Activated B cell treated with CpG ODN at 0.5 μM for 24 hours (primary cell): ENCODE data around the gene SAMM50. TPM values are rescaled to one million over a fixed set of nuclear protein-coding genes. Genes with fewer than 3 reads are reported as not detected.

Experiments
- ATAC-seq: fragments of 200-7000 bp; cut with Tn5 transposase; one replicate; pipeline ENCODE4 v1.10.0; 2021; ENCODE audit warnings: low read depth, mild to moderate bottlenecking, moderate library complexity
- CTCF ChIA-PET: fragments of 350-600 bp; sonication (Branson Sonifier 250); formaldehyde crosslinking; loops from one replicate; lab custom pipeline; 2021; ENCODE audit warnings: antibody characterized with exemption; lab: Charles Lee
- POLR2A ChIA-PET: fragments of 350-600 bp; sonication (Branson Sonifier 250); formaldehyde crosslinking; loops from one replicate; lab custom pipeline; 2021; ENCODE audit warnings: antibody characterized with exemption; lab: Charles Lee
- DNase-seq: peaks from one replicate; pipeline ENCODE4 v3.0.0; 2022
- H3K27ac Mint-ChIP-seq: one replicate; pipeline ENCODE4 v1.8.0; 2020; ENCODE audit warnings: mixed read lengths
- H3K27me3 Mint-ChIP-seq: one replicate; pipeline ENCODE4 v1.8.0; 2021; ENCODE audit warnings: mixed read lengths
- H3K36me3 Mint-ChIP-seq: one replicate; pipeline ENCODE4 v1.8.0; 2021; ENCODE audit warnings: low read depth, mixed read lengths
- H3K4me1 Mint-ChIP-seq: one replicate; pipeline ENCODE4 v1.8.0; 2021; ENCODE audit warnings: mixed read lengths
- H3K4me3 Mint-ChIP-seq: one replicate; pipeline ENCODE4 v1.8.0; 2020; ENCODE audit warnings: mild to moderate bottlenecking, mixed read lengths
- H3K9me3 Mint-ChIP-seq: one replicate; pipeline ENCODE4 v1.8.0; 2020; ENCODE audit warnings: mixed read lengths
- CTCF ChIP-seq: fragments of 200-600 bp; IDR thresholded peaks from one replicate; pipeline ENCODE4 v1.8.0; 2022; ENCODE audit warnings: antibody characterized with exemption, mild to moderate bottlenecking
- intact Hi-C: fragments of 100-400 bp; cut with micrococcal nuclease; formaldehyde crosslinking; loops from one replicate; pipeline ENCODE4 v1.15.1; 2024
- total RNA-seq: library from RNA; stranded (reverse); gene quantifications from 2 replicates; pipeline ENCODE4 v1.2.3, GENCODE V29; 2022

Gene SAMM50
- 49.6 and 51.2 TPM in 2 replicates for total RNA-seq

GRCh38 chr22:43955040-43955882 is at the start of gene SAMM50:
Gene SAMM50 (plus strand): TSS chr22:43955442. CDS start chr22:43955578, 136 bp downstream.
- no peak for TF ChIP-seq CTCF
- ATAC-seq (peak; percentile 95), DNase-seq (peak; percentile 86)
- Mint-ChIP-seq H3K4me3 (peak within 1 kb of the TSS; percentile 96), H3K36me3 (peaks cover 19% of the 10 kb centered on the region), H3K4me1 (peaks cover 33% of the 10 kb centered on the region), H3K27me3 (peaks cover 3% of the 10 kb centered on the region), H3K27ac (peak within 1 kb of the TSS; percentile 94), H3K9me3 (no peaks in the 10 kb centered on the region)
- CTCF ChIA-PET: interaction anchor here (1.4 to 2.0 kb wide), 3 partner anchors 10 to 131 kb away, joined by 5 to 18 read pairs (median 7); no protein-coding TSS in a partner anchor
- intact Hi-C loops: loop anchor here (1.0 to 5.0 kb wide), 6 partner anchors 32 to 543 kb away; partner anchors contain the start of genes EFCAB6, PARVG, PNPLA3 and RTL6
- POLR2A ChIA-PET: interaction anchor here (0.6 to 2.0 kb wide), 13 partner anchors 9 to 771 kb away, joined by 3 to 12 read pairs (median 4); partner anchors contain the start of genes EFCAB6, PARVB, PARVG and PNPLA3

GRCh38 chr22:43905681-43906080 is 49.6 kb upstream of the SAMM50 start:
- CTCF ChIA-PET: interaction anchor here (0.6 kb wide), 1 partner anchor 231 kb away, joined by 3 read pairs; no protein-coding TSS in a partner anchor
- no peak for ATAC-seq

GRCh38 chr22:43909708-43910107 is 45.5 kb upstream of the SAMM50 start:
- ATAC-seq: no peak
- no peak for DNase-seq
- peaks cover 34% of the 10 kb centered on the region for H3K27me3 Mint-ChIP-seq
- no peaks in the 10 kb centered on the region for H3K9me3 Mint-ChIP-seq
- intact Hi-C loops: no loop called here
- H3K4me3 Mint-ChIP-seq: no peak overlapping the region
- no peak overlapping the region for H3K27ac Mint-ChIP-seq
- POLR2A ChIA-PET: no interaction called here
- TF ChIP-seq CTCF: no peak
- no peaks in the 10 kb centered on the region for H3K4me1 Mint-ChIP-seq
- CTCF ChIA-PET: no interaction called here
- H3K36me3 Mint-ChIP-seq: no peaks in the 10 kb centered on the region

More at GRCh38 chr22:43905681-43906080, 49.6 kb upstream of the SAMM50 start:
- no peak for TF ChIP-seq CTCF
- peaks cover 29% of the 10 kb centered on the region for H3K27me3 Mint-ChIP-seq
- no peaks in the 10 kb centered on the region for H3K9me3 Mint-ChIP-seq
- no peak overlapping the region for H3K27ac Mint-ChIP-seq
- H3K4me3 Mint-ChIP-seq: no peak overlapping the region
- no peak for DNase-seq
- intact Hi-C loops: no loop called here
- no peaks in the 10 kb centered on the region for H3K4me1 Mint-ChIP-seq
- POLR2A ChIA-PET: no interaction called here
- H3K36me3 Mint-ChIP-seq: no peaks in the 10 kb centered on the region

GRCh38 chr22:43910178-43910695 is 45.0 kb upstream of the SAMM50 start:
- intact Hi-C loops: no loop called here
- ChIA-PET CTCF (interaction anchor here (1.2 kb wide), 1 partner anchor 36 kb away, joined by 3 read pairs; no protein-coding TSS in a partner anchor), POLR2A (no interaction called here)
- H3K27me3 Mint-ChIP-seq: peaks cover 34% of the 10 kb centered on the region
- no peak overlapping the region for H3K4me3 Mint-ChIP-seq
- no peak for TF ChIP-seq CTCF
- no peak for ATAC-seq
- no peaks in the 10 kb centered on the region for H3K9me3 Mint-ChIP-seq
- no peaks in the 10 kb centered on the region for H3K36me3 Mint-ChIP-seq
- no peaks in the 10 kb centered on the region for H3K4me1 Mint-ChIP-seq
- H3K27ac Mint-ChIP-seq: no peak overlapping the region
- DNase-seq: no peak

GRCh38 chr22:43911351-43911750 is 43.9 kb upstream of the SAMM50 start:
- POLR2A ChIA-PET: no interaction called here
- CTCF ChIA-PET: interaction anchor here (1.2 kb wide), 1 partner anchor 34 kb away, joined by 3 read pairs; no protein-coding TSS in a partner anchor
- intact Hi-C loops: no loop called here
- H3K27ac Mint-ChIP-seq: no peak overlapping the region
- ATAC-seq: no peak
- no peak for DNase-seq
- no peaks in the 10 kb centered on the region for H3K36me3 Mint-ChIP-seq
- H3K9me3 Mint-ChIP-seq: no peaks in the 10 kb centered on the region
- H3K4me1 Mint-ChIP-seq: no peaks in the 10 kb centered on the region
- H3K4me3 Mint-ChIP-seq: no peak overlapping the region
- peaks cover 29% of the 10 kb centered on the region for H3K27me3 Mint-ChIP-seq
- no peak for TF ChIP-seq CTCF
